Stimulated activated memory B cell treated with anti-CD40 and anti-IgM and Interleukin-4, amounts not matched to agents 10 μg/mL and 1 μg/mL and 100 μg/mL, for 72 hours (primary cell): Measurements from ENCODE around the gene FANK1.
"Not testable (repeated sequence)": the region's sequence is repeated elsewhere in the genome, so short reads cannot be mapped to it uniquely, and the experiment has no call there.

ENCODE experiments used
- ATAC-seq: fragments of 150-1000 bp; cut with Tn5 transposase; 2 replicates; pipeline ENCODE4 v1.10.0; 2021
- H3K27ac Mint-ChIP-seq: one replicate; pipeline ENCODE4 v1.8.0; 2022; ENCODE audit warnings: mild to moderate bottlenecking, mixed read lengths
- H3K27me3 Mint-ChIP-seq: one replicate; pipeline ENCODE4 v1.8.0; 2022; ENCODE audit warnings: mixed read lengths
- H3K36me3 Mint-ChIP-seq: one replicate; pipeline ENCODE4 v1.8.0; 2022; ENCODE audit warnings: mixed read lengths
- H3K4me1 Mint-ChIP-seq: one replicate; pipeline ENCODE4 v1.8.0; 2022; ENCODE audit warnings: mixed read lengths
- H3K4me3 Mint-ChIP-seq: one replicate; pipeline ENCODE4 v1.8.0; 2022; ENCODE audit warnings: mild to moderate bottlenecking, moderate library complexity, mixed read lengths
- H3K9me3 Mint-ChIP-seq: one replicate; pipeline ENCODE4 v1.8.0; 2022; ENCODE audit warnings: mixed read lengths

Gene FANK1

GRCh38 chr10:125907598-125907997, 11.2 kb downstream of the FANK1 start:
- H3K27ac Mint-ChIP-seq, ATAC-seq, H3K4me1 Mint-ChIP-seq, H3K9me3 Mint-ChIP-seq, H3K4me3 Mint-ChIP-seq, H3K36me3 Mint-ChIP-seq: not testable (repeated sequence)
- peaks cover 19% of the 10 kb centered on the region for H3K27me3 Mint-ChIP-seq

GRCh38 chr10:125908813-125909212, 12.4 kb downstream of the FANK1 start:
- H3K36me3 Mint-ChIP-seq, H3K9me3 Mint-ChIP-seq, ATAC-seq, H3K27ac Mint-ChIP-seq, H3K4me1 Mint-ChIP-seq, H3K4me3 Mint-ChIP-seq: not testable (repeated sequence)
- peaks cover 19% of the 10 kb centered on the region for H3K27me3 Mint-ChIP-seq

- not testable (repeated sequence) for H3K4me3 Mint-ChIP-seq, ATAC-seq, H3K36me3 Mint-ChIP-seq, H3K9me3 Mint-ChIP-seq, H3K27ac Mint-ChIP-seq, H3K4me1 Mint-ChIP-seq
- H3K27me3 Mint-ChIP-seq = peaks cover 19% of the 10 kb centered on the region
Observed at GRCh38 chr10:125909491-125909890, 13.1 kb downstream of the FANK1 start.

- H3K4me1 Mint-ChIP-seq = no peaks in the 10 kb centered on the region
- peaks cover 3% of the 10 kb centered on the region for H3K9me3 Mint-ChIP-seq
- H3K27me3 Mint-ChIP-seq = peaks cover 8% of the 10 kb centered on the region
- H3K27ac Mint-ChIP-seq = no peak overlapping the region
- H3K4me3 Mint-ChIP-seq = no peak overlapping the region
- no peaks in the 10 kb centered on the region for H3K36me3 Mint-ChIP-seq
- ATAC-seq = no peak
Observed at GRCh38 chr10:125911145-125911544, 14.8 kb downstream of the FANK1 start.

- Mint-ChIP-seq H3K4me1 (no peaks in the 10 kb centered on the region), H3K9me3 (peaks cover 3% of the 10 kb centered on the region), H3K27me3 (peaks cover 8% of the 10 kb centered on the region), H3K36me3 (no peaks in the 10 kb centered on the region), H3K27ac (no peak overlapping the region), H3K4me3 (no peak overlapping the region)
- no peak for ATAC-seq
Observed at GRCh38 chr10:125911990-125912389, 15.6 kb downstream of the FANK1 start.

GRCh38 chr10:125913277-125913676, 16.9 kb downstream of the FANK1 start:
- not testable (repeated sequence) for H3K27me3 Mint-ChIP-seq, H3K27ac Mint-ChIP-seq, ATAC-seq, H3K36me3 Mint-ChIP-seq, H3K9me3 Mint-ChIP-seq, H3K4me1 Mint-ChIP-seq, H3K4me3 Mint-ChIP-seq

- Mint-ChIP-seq H3K4me3 (no peak overlapping the region), H3K36me3 (no peaks in the 10 kb centered on the region), H3K4me1 (no peaks in the 10 kb centered on the region), H3K27me3 (peaks cover 6% of the 10 kb centered on the region), H3K27ac (no peak overlapping the region), H3K9me3 (peaks cover 3% of the 10 kb centered on the region)
- ATAC-seq = no peak
Observed at GRCh38 chr10:125916977-125917376, 20.6 kb downstream of the FANK1 start.

- not testable (repeated sequence) for H3K9me3 Mint-ChIP-seq, H3K27ac Mint-ChIP-seq, H3K4me1 Mint-ChIP-seq, H3K36me3 Mint-ChIP-seq, H3K4me3 Mint-ChIP-seq, H3K27me3 Mint-ChIP-seq
- peak; percentile 36 for ATAC-seq
Observed at GRCh38 chr10:125917704-125918361, 21.5 kb downstream of the FANK1 start.

GRCh38 chr10:125921643-125922306, 25.4 kb downstream of the FANK1 start:
- H3K36me3 Mint-ChIP-seq, H3K4me3 Mint-ChIP-seq, H3K4me1 Mint-ChIP-seq, H3K9me3 Mint-ChIP-seq, H3K27ac Mint-ChIP-seq, H3K27me3 Mint-ChIP-seq, ATAC-seq: not testable (repeated sequence)

GRCh38 chr10:125925262-125925834, 29.0 kb downstream of the FANK1 start:
- no peak for ATAC-seq
- H3K27ac Mint-ChIP-seq = no peak overlapping the region
- no peaks in the 10 kb centered on the region for H3K27me3 Mint-ChIP-seq
- H3K36me3 Mint-ChIP-seq = no peaks in the 10 kb centered on the region
- H3K4me3 Mint-ChIP-seq = no peak overlapping the region
- no peaks in the 10 kb centered on the region for H3K4me1 Mint-ChIP-seq
- H3K9me3 Mint-ChIP-seq = no peaks in the 10 kb centered on the region

- ATAC-seq = peak; percentile 55
- Mint-ChIP-seq H3K4me3 (no peak overlapping the region), H3K27ac (no peak overlapping the region), H3K27me3 (peaks cover under 1% of the 10 kb centered on the region), H3K4me1 (no peaks in the 10 kb centered on the region), H3K36me3 (no peaks in the 10 kb centered on the region), H3K9me3 (no peaks in the 10 kb centered on the region)
Observed at GRCh38 chr10:125926247-125926646, 29.9 kb downstream of the FANK1 start.

GRCh38 chr10:125927265-125927664, 30.9 kb downstream of the FANK1 start:
- not testable (repeated sequence) for H3K27ac Mint-ChIP-seq, H3K4me3 Mint-ChIP-seq, ATAC-seq, H3K9me3 Mint-ChIP-seq, H3K36me3 Mint-ChIP-seq, H3K4me1 Mint-ChIP-seq
- peaks cover 11% of the 10 kb centered on the region for H3K27me3 Mint-ChIP-seq

- Mint-ChIP-seq H3K36me3 (no peaks in the 10 kb centered on the region), H3K27me3 (peaks cover 29% of the 10 kb centered on the region), H3K27ac (no peak overlapping the region), H3K4me3 (no peak overlapping the region), H3K4me1 (no peaks in the 10 kb centered on the region), H3K9me3 (no peaks in the 10 kb centered on the region)
- no peak for ATAC-seq
Observed at GRCh38 chr10:125928928-125929585, 32.7 kb downstream of the FANK1 start.

- Mint-ChIP-seq H3K36me3 (no peaks in the 10 kb centered on the region), H3K4me1 (no peaks in the 10 kb centered on the region), H3K4me3 (no peak overlapping the region), H3K27ac (no peak overlapping the region), H3K27me3 (peaks cover 34% of the 10 kb centered on the region), H3K9me3 (no peaks in the 10 kb centered on the region)
- ATAC-seq = no peak
Observed at GRCh38 chr10:125929618-125930017, 33.3 kb downstream of the FANK1 start.

GRCh38 chr10:125933693-125934092, 37.3 kb downstream of the FANK1 start:
- Mint-ChIP-seq H3K27ac (no peak overlapping the region), H3K36me3 (no peaks in the 10 kb centered on the region), H3K27me3 (peaks cover 42% of the 10 kb centered on the region), H3K4me3 (no peak overlapping the region), H3K9me3 (no peaks in the 10 kb centered on the region), H3K4me1 (no peaks in the 10 kb centered on the region)
- ATAC-seq = no peak

- Mint-ChIP-seq H3K9me3 (no peaks in the 10 kb centered on the region), H3K4me1 (no peaks in the 10 kb centered on the region), H3K36me3 (no peaks in the 10 kb centered on the region), H3K27me3 (peaks cover 40% of the 10 kb centered on the region), H3K27ac (no peak overlapping the region), H3K4me3 (no peak overlapping the region)
- ATAC-seq = no peak
Observed at GRCh38 chr10:125936331-125936730, 40.0 kb downstream of the FANK1 start.
